B cell (primary cell): ENCODE results near the gene SLC38A6. TPM values are rescaled to one million over a fixed set of nuclear protein-coding genes. Genes with fewer than 3 reads are reported as not detected.

Experiments
- ATAC-seq: fragments of 200-7000 bp; cut with Tn5 transposase; one replicate; pipeline ENCODE4 v1.10.0; 2021; ENCODE audit warnings: low read depth, mild to moderate bottlenecking, moderate number of reproducible peaks, moderate library complexity
- CTCF ChIA-PET: fragments of 350-600 bp; sonication (Branson Sonifier 250); formaldehyde crosslinking; loops from one replicate; lab custom pipeline; 2021; ENCODE audit warnings: antibody characterized with exemption, inconsistent platforms; lab: Charles Lee
- POLR2A ChIA-PET: fragments of 350-600 bp; sonication (Branson Sonifier 250); formaldehyde crosslinking; loops from one replicate; lab custom pipeline; 2021; ENCODE audit warnings: antibody characterized with exemption; lab: Charles Lee
- DNase-seq: peaks from one replicate; pipeline ENCODE4 v3.0.0; 2013
- H2AFZ ChIP-seq: 2 replicates; pipeline ENCODE4 v1.6.1; 2012; ENCODE audit warnings: mild to moderate bottlenecking, low read depth, low read length; ENCODE audit not compliant: insufficient read depth, poor library complexity, severe bottlenecking
- H3K27ac ChIP-seq, 2 donors: 1 replicate in 1 of 2; 2 replicates in 1 of 2; pipeline ENCODE4 v1.5.1; 2012 to 2013; ENCODE audit warnings: low read length in 2 of 2, mild to moderate bottlenecking in 2 of 2, moderate library complexity in 1 of 2
- H3K27me3 ChIP-seq, 4 experiments: fragments of 200-600 bp in 1 of 4; sonication (generic) in 1 of 4; replicated peaks in 1 of 4; 1 replicate in 2 of 4; 2 replicates in 2 of 4; pipeline versions ENCODE4 v1.6.1 to v1.7.0; 2013 to 2016; ENCODE audit warnings: low read length in 3 of 4, mild to moderate bottlenecking in 2 of 4, mixed read lengths in 1 of 4, moderate library complexity in 1 of 4; ENCODE audit not compliant: insufficient read depth in 4 of 4, control insufficient read depth in 3 of 4; ENCODE audit errors: control extremely low read depth in 1 of 4
- H3K36me3 ChIP-seq, 2 experiments: replicated peaks in 1 of 2; 1 replicate in 1 of 2; 2 replicates in 1 of 2; pipeline versions ENCODE4 v1.6.1 to v1.7.1; 2013; ENCODE audit warnings: low read length in 1 of 2; ENCODE audit not compliant: insufficient read depth in 2 of 2, control insufficient read depth in 1 of 2; ENCODE audit errors: control extremely low read depth in 1 of 2, extremely low read depth in 1 of 2
- H3K4me1 ChIP-seq, 2 donors: fragments of 200-600 bp in 1 of 2; sonication (generic) in 1 of 2; 1 replicate in 1 of 2; 2 replicates in 1 of 2; pipeline versions ENCODE4 v1.5.1 to v1.6.1; 2013 to 2017; ENCODE audit warnings: low read length in 2 of 2; ENCODE audit not compliant: control insufficient read depth in 2 of 2, insufficient read depth in 2 of 2
- H3K4me2 ChIP-seq: replicated peaks from 2 replicates; pipeline ENCODE3; 2012; ENCODE audit warnings: mild to moderate bottlenecking, low read depth, low read length; ENCODE audit not compliant: poor library complexity, severe bottlenecking
- H3K4me3 ChIP-seq, 5 experiments: fragments of 200-600 bp in 1 of 5; sonication (generic) in 1 of 5; 1 replicate in 3 of 5; 2 replicates in 2 of 5; pipeline versions ENCODE4 v1.5.1 to v1.7.0; 2011 to 2016; ENCODE audit warnings: low read length in 4 of 5, mild to moderate bottlenecking in 4 of 5, low read depth in 2 of 5, control low read depth in 1 of 5, moderate library complexity in 1 of 5; ENCODE audit not compliant: insufficient read depth in 1 of 5; ENCODE audit errors: control extremely low read depth in 1 of 5, extremely low read depth in 1 of 5
- H3K79me2 ChIP-seq: fragments of 200-600 bp; sonication (generic); one replicate; pipeline ENCODE4 v1.6.0; 2016; ENCODE audit warnings: low read length; ENCODE audit not compliant: control insufficient read depth, insufficient read depth
- H3K9ac ChIP-seq: fragments of 200-600 bp; sonication (generic); 2 replicates; pipeline ENCODE4 v1.6.1; 2017; ENCODE audit warnings: mild to moderate bottlenecking, low read length, moderate library complexity
- H3K9me3 ChIP-seq, 3 donors: one replicate each; pipeline versions ENCODE4 v1.6.1 to v1.7.1; 2013; ENCODE audit warnings: low read length in 2 of 3; ENCODE audit not compliant: control insufficient read depth in 2 of 3, insufficient read depth in 1 of 3; ENCODE audit errors: control extremely low read depth in 1 of 3
- H4K20me1 ChIP-seq: 2 replicates; pipeline ENCODE4 v1.6.0; 2012; ENCODE audit warnings: mild to moderate bottlenecking, low read length; ENCODE audit not compliant: insufficient read depth, control insufficient read depth, poor library complexity, severe bottlenecking
- H3K27ac Mint-ChIP-seq: one replicate; pipeline ENCODE4 v1.8.0; 2021; ENCODE audit warnings: mixed read lengths
- H3K27me3 Mint-ChIP-seq: one replicate; pipeline ENCODE4 v1.8.0; 2021; ENCODE audit warnings: mixed read lengths
- H3K4me1 Mint-ChIP-seq: one replicate; pipeline ENCODE4 v1.8.0; 2021; ENCODE audit warnings: mixed read lengths
- H3K4me3 Mint-ChIP-seq: one replicate; pipeline ENCODE4 v1.8.0; 2021; ENCODE audit warnings: mixed read lengths
- H3K9me3 Mint-ChIP-seq: one replicate; pipeline ENCODE4 v1.8.0; 2022; ENCODE audit warnings: mixed read lengths; ENCODE audit not compliant: insufficient read depth
- EZH2 ChIP-seq: IDR thresholded peaks from 2 replicates; pipeline ENCODE4 v1.6.1; 2012; ENCODE audit warnings: borderline replicate concordance, low read depth, mild to moderate bottlenecking, moderate library complexity, low read length; ENCODE audit not compliant: insufficient read depth, poor library complexity, severe bottlenecking
- WGBS: methylation state at CpG from one replicate; pipeline ENCODE4 v1.1.5; 2013; ENCODE audit warnings: missing lambda C conversion rate; ENCODE audit not compliant: insufficient coverage; 5-methylcytosine and 5-hydroxymethylcytosine counted together
- intact Hi-C: fragments of 100-400 bp; cut with micrococcal nuclease; formaldehyde crosslinking; loops from one replicate; pipeline ENCODE4 v1.10.0; 2022
- polyA minus RNA-seq: library from RNA; depleted of rRNA, polyadenylated mRNA; stranded (reverse); fragments of >200 nt; gene quantifications from 2 replicates; pipeline ENCODE4 v1.2.3, GENCODE V29; 2012
- polyA plus RNA-seq: library from polyadenylated mRNA; depleted of rRNA; stranded (reverse); fragments of >200 nt; gene quantifications from 2 replicates; pipeline ENCODE4 v1.2.3, GENCODE V29; 2012
- total RNA-seq, 2 donors: library from RNA; stranded (reverse); fragments of 120-200 nt in 1 of 2; gene quantifications; 1 replicate in 1 of 2; 2 replicates in 1 of 2; pipeline versions ENCODE4 v1.2.3 to v1.2.4, GENCODE V29; 2013 to 2022
- TF ChIP-seq, protein P1 (sequence below): fragments of 200-600 bp; IDR thresholded peaks from one replicate; pipeline ENCODE4 v1.8.0; 2022; ENCODE audit warnings: antibody characterized with exemption, mild to moderate bottlenecking

Gene SLC38A6
- total RNA-seq (14.5 and 15.9 TPM in 2 replicates), polyA plus RNA-seq (6.2 and 6.4 TPM in 2 replicates), polyA minus RNA-seq (2.8 and 3.4 TPM in 2 replicates)
- 9.6 TPM for total RNA-seq (2013)

DNA sequence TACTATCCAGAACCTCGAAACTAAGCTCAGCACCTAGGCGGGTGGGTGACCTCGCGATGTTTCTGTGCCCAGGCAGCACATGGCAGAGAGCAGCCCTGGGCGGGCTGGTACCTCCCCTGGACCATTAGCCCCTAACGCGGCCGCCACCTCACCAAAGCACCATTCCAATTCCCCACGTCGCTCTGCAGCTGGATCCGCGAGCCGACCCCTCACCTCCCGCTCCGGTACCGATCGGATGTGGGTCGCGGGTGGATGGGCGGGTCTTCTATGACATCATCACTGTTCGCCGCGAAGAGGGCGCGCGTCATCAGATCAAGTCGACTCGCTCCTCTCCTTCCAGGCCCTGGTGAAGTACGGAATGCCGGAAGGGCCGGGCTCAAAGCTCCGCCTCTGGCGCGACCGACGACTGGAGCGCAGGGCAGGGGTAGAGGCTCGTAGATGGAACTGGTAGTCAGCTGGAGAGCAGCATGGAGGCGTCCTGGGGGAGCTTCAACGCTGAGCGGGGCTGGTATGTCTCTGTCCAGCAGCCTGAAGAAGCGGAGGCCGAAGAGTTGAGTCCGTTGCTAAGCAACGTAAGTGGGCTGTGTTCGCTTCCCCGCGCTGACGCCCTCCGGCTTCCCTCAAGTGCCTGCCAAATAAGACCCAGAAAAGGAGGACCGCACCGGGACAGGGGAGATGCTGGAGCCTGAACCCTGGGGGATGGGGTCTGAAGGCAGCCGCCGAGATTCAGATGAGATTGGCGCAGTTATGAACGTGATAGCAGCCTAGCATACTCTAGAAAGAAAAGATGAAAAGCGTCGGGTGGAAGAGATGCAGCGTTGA lies at the start of gene SLC38A6, which contains the start of gene TRMT5:
Gene SLC38A6, plus strand, starts transcription at position 435 of the 822 bp plus-strand sequence. Its CDS starts 33 bp downstream, at position 468.
Gene TRMT5, minus strand, starts transcription at position 269 of the 822 bp plus-strand sequence. Its CDS starts 106 bp downstream, at position 163.
- H3K4me2 ChIP-seq: peak within 1 kb of the TSS; percentile 87
- no peaks in the 10 kb centered on the region for H3K9me3 ChIP-seq
- H3K79me2 ChIP-seq: no peaks in the 10 kb centered on the region
- no peak within 1 kb of the TSS for H3K27ac Mint-ChIP-seq
- no peak within 1 kb of the TSS for H3K4me3 Mint-ChIP-seq
- H3K9ac ChIP-seq: peak within 1 kb of the TSS; percentile 92
- POLR2A ChIA-PET: interaction anchor here (1.4 kb wide), 1 partner anchor 732 kb away, joined by 8 read pairs; the partner anchor contains the start of gene PPM1A
- intact Hi-C loops: loop anchor here (1.0 to 5.0 kb wide), 4 partner anchors 136 to 889 kb away; partner anchors contain the start of genes MNAT1 and PCNX4
- peak within 1 kb of the TSS; percentile 86 to 97 (median 90) for H3K4me3 ChIP-seq
- no peaks in the 10 kb centered on the region for H3K27me3 ChIP-seq
- no peaks in the 10 kb centered on the region for H4K20me1 ChIP-seq
- peaks cover 0 to 5% of the 10 kb centered on the region in 2 experiments for H3K36me3 ChIP-seq
- WGBS: under 1% methylated on average over 55 of the region's 59 CpGs
- peak within 1 kb of the TSS; percentile 99 for H2AFZ ChIP-seq
- H3K27ac ChIP-seq: peak within 1 kb of the TSS; percentile 69 to 77
- peaks cover 15 to 18% of the 10 kb centered on the region in 2 donors for H3K4me1 ChIP-seq
- H3K9me3 Mint-ChIP-seq: no peaks in the 10 kb centered on the region
- peaks cover 16% of the 10 kb centered on the region for H3K4me1 Mint-ChIP-seq
- peak; percentile 84 for ATAC-seq
- no peaks in the 10 kb centered on the region for H3K27me3 Mint-ChIP-seq
- DNase-seq: peak; percentile 95
- CTCF ChIA-PET: interaction anchor here (0.8 to 1.1 kb wide), 3 partner anchors 44 to 1096 kb away, joined by 3 to 4 read pairs (median 3); no protein-coding TSS in a partner anchor
- no peak for TF ChIP-seq EZH2

DNA sequence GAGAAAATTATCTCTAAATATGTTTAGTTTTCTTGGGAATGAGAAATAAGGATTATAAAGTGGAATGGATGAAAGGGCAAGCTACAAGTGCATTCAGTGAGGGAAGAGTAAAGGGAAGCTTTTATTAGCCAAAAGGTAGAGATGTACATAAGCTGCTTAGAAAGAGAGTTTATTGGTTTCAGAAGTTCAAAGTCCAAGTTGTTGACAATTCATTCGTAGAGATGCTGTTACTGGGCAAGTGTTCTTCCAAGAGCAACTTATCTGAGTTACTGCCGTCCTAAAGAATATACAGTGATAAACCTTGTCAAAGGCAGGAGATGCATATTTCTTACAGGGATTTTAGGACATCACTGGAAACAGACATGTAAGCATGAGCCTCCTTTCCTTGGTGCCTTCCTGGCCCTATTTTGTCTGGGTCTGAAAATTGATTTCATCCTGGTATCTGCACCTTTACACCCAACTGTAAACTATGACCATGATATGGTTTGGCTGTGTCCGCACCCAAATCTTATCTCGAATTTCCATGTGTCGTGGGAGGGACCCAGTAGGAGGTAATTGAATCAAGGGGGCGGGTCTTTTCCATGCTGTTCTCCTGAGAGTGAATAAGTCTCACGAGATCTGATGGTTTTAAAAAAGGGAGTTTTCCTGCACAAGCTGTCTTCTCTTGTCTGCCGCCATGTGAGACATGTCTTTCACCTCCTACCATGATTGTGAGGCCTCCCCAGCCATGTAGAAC lies 47.0 kb upstream of the SLC38A6 start:
- POLR2A ChIA-PET: no interaction called here
- H3K79me2 ChIP-seq: peaks cover 4% of the 10 kb centered on the region

More for the DNA sequence above, 47.0 kb upstream of the SLC38A6 start:
- intact Hi-C loops: no loop called here
- Histone ChIP-seq H3K4me3 (no peak overlapping the region), H3K27me3 (no peaks in the 10 kb centered on the region), H2AFZ (no peak overlapping the region), H3K9ac (no peak overlapping the region), H3K27ac (no peak overlapping the region), H3K9me3 (peaks cover 0 to 3% (median 0%) of the 10 kb centered on the region in 3 donors), H3K4me2 (no peak overlapping the region), H3K36me3 (no peaks in the 10 kb centered on the region), H4K20me1 (no peaks in the 10 kb centered on the region), H3K4me1 (no peaks in the 10 kb centered on the region)
- Mint-ChIP-seq H3K9me3 (no peaks in the 10 kb centered on the region), H3K4me3 (no peak overlapping the region), H3K27ac (no peak overlapping the region), H3K4me1 (no peaks in the 10 kb centered on the region), H3K27me3 (no peaks in the 10 kb centered on the region)
- ATAC-seq (no peak), DNase-seq (no peak)
- WGBS: 100% methylated on average over 4 of the region's 8 CpGs
- TF ChIP-seq EZH2: no peak
- TF ChIP-seq, protein P1, sequence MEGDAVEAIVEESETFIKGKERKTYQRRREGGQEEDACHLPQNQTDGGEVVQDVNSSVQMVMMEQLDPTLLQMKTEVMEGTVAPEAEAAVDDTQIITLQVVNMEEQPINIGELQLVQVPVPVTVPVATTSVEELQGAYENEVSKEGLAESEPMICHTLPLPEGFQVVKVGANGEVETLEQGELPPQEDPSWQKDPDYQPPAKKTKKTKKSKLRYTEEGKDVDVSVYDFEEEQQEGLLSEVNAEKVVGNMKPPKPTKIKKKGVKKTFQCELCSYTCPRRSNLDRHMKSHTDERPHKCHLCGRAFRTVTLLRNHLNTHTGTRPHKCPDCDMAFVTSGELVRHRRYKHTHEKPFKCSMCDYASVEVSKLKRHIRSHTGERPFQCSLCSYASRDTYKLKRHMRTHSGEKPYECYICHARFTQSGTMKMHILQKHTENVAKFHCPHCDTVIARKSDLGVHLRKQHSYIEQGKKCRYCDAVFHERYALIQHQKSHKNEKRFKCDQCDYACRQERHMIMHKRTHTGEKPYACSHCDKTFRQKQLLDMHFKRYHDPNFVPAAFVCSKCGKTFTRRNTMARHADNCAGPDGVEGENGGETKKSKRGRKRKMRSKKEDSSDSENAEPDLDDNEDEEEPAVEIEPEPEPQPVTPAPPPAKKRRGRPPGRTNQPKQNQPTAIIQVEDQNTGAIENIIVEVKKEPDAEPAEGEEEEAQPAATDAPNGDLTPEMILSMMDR: no peak
- CTCF ChIA-PET: no interaction called here
